NCI-H1105 treated with DMSO at 0.1 percent for 48 hours (cell line): ENCODE measurements around the gene OR10S1.
"Not testable (repeated sequence)": the region's sequence is repeated elsewhere in the genome, so short reads cannot be mapped to it uniquely, and the experiment has no call there.

ENCODE experiments used
- DNase-seq: peaks from one replicate; lab custom pipeline; 2025; lab: John Stamatoyannopoulos, UW

The OR10S1 gene, protein sequence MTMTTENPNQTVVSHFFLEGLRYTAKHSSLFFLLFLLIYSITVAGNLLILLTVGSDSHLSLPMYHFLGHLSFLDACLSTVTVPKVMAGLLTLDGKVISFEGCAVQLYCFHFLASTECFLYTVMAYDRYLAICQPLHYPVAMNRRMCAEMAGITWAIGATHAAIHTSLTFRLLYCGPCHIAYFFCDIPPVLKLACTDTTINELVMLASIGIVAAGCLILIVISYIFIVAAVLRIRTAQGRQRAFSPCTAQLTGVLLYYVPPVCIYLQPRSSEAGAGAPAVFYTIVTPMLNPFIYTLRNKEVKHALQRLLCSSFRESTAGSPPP

DNA sequence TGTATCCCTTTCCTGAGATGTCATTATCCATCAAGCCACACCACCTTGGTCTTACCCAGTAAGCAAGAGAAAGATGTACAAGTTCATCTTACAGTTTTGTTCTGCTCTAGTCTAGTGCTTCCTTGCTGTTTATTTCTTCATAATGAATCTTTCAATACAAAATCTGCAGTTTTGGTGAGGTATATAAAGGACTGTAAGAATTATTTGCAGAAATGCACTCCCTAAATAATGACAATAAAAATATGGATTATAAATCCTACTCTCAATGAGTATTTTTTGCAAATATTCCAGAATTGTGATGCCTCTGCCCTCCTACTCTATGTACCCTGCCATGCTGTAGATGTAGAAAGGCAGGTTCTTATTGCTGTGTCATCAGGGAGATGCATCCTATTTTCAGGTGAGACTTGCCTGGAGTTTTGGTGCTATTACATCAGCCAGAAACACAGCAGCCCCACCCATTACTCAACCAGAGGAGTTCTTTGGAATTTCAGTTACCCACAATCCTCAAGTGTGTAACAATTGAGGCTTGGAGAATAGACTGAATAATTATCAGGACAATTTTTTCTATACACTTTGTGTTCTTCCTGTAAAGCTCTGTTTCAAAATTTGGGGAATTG is at the start of gene OR10S1:
Gene OR10S1, minus strand, starts transcription at position 51 of the 617 bp plus-strand sequence. CDS start 117 bp downstream, outside the sequence.
- no peak for DNase-seq

DNA sequence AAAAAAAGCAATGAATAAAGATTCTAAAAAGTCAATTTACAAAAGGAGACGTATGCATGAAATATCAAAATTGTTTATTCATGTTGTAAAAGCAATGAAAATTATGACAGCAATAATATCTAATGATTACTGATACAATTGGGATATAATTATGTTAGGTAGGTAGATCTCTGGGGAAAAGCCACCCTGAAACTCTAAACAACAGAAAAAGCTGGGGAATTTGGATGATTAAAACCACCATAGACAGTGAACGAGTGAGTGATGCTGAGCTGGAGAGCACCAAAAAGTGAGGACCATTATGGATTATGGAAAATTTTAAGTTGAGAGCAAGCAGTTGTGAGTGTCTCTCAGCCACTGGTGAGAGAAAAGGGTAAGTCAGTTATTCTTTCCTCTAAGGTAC is 48.9 kb upstream of the OR10S1 start, which contains the start of gene OR10G8:
Gene OR10G8, plus strand, starts transcription at position 301 of the 400 bp plus-strand sequence. CDS start 2,825 bp downstream, outside the sequence.
- no peak for DNase-seq

GRCh38 chr11:124015837-124016236 is 38.3 kb upstream of the OR10S1 start:
- not testable (repeated sequence) for DNase-seq

DNA sequence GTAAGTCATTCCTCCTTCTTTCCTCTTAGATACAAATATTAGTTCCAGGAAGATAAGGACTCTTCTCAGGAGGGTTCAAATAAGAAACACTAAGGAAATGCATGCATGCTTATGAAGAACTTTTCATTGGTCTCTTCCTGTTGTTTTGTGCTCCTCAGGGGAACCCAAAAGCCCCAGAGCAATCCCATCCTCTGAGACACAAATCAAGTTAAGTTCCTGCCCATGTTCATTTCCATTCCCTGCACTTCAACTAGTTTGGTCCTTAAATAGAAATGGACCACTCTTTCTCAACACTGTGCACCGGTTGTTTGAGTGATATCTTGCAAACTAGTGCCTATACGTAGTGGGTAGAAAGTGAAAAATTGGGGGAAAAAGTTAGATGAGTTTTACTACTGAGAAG is 35.1 kb upstream of the OR10S1 start, which contains the start of gene OR10G4:
Gene OR10G4, plus strand, starts transcription at position 301 of the 400 bp plus-strand sequence. CDS start 2,578 bp downstream, outside the sequence.
- no peak for DNase-seq

DNA sequence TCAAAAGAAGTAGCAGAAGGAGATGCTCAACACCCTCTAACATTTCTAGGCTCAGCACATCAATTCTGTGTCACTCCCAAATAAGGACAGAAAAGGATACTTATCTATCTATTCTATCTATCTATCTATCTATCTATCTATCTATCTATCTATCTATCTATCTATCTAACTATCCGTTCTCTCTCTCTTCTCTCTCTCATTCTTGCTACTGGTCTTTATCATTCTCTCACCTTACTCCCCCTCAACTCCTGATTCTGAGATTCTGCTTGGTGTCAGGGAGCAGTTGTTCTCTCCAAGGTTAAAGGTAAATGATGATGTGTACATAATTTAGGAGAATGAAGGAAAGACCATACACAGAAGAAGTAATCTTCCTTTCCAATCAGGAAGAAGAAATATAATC is 17.5 kb upstream of the OR10S1 start, which contains the start of gene OR10G6:
Gene OR10G6, minus strand, starts transcription at position 43 of the 400 bp plus-strand sequence. Its CDS starts 0 bp downstream, at position 43.
- no peak for DNase-seq

DNA sequence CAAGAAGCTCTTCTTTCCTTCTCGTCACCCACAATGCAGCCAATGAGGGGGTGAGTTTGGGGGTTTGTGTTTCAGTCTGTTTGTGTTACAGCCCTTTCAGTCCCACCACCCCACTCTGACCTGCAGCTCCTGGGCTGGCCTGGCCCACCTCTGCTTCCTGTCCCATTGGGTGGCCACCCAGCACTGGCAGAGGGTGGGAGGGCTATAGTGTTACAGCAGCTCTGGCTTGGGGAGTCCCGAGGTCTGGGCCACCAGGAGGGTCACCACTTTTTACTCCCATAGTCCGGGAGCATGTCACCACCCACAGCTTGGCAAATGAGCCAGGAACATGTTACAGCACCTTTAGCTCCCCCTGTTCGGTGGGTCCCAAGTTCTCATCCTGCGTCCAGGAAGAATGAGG is 1.7 kb upstream of the OR10S1 start:
- DNase-seq: no peak

DNA sequence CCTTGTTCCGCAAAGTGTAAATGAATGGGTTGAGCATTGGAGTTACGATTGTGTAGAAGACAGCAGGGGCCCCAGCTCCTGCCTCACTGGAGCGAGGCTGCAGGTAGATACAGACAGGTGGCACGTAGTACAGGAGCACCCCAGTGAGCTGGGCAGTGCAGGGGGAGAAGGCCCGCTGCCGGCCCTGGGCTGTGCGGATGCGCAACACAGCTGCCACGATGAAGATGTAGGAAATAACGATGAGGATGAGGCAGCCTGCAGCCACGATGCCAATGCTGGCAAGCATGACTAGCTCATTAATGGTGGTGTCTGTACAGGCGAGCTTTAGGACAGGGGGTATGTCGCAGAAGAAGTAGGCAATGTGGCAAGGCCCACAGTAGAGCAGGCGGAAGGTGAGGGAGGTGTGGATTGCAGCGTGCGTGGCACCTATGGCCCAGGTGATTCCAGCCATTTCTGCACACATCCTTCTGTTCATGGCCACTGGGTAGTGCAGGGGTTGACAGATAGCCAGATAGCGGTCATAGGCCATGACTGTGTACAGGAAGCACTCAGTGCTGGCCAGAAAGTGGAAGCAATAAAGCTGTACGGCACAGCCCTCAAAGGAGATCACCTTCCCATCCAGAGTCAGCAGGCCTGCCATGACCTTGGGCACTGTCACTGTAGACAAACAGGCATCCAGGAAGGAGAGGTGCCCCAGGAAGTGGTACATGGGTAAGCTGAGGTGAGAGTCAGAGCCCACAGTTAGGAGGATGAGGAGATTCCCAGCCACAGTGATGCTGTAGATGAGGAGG is 616 bp downstream of the OR10S1 start:
- DNase-seq: no peak

DNA sequence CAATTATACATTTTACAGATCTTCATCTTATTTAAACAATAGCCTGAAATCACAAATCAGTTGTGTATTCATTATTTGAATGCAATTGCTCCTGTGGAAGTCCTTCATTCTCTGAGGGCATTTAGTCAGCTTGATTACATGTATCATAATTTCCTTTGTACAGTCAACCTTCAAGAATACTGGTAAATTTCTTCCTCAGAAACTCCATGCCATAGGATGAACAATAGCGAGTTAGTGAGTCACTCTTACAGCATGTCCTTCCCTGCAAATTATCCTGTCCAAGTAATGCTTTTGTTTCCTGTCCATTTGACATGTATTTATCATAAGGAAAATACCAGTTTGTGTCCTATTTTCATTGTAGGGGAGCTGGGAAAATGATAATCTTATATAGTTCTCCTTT is 3.8 kb downstream of the OR10S1 start:
- DNase-seq: no peak

DNA sequence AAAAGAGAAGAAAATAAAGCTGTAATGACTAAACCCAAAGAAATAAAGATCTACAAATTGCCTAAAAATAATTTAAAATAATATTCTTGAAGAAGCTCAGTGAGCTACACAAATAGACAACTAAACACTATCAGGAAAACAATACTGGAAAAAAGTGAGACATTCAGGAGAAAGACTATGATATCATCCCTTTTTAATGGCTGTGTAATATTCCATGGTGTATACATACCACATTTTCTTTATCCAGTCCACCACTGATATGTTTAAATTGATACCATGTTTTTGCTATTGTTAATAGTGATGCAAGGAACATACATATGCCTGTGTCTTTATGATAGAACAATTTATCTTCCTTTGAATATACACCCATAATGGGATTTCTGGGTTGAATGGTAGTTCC is 20.8 kb downstream of the OR10S1 start:
- no peak for DNase-seq

GRCh38 chr11:123945132-123945531 is 32.4 kb downstream of the OR10S1 start:
- DNase-seq: no peak

GRCh38 chr11:123943738-123944137 is 33.8 kb downstream of the OR10S1 start, which contains the start of gene OR6T1:
Gene OR6T1, minus strand, starts transcription at chr11:123943838. Its CDS starts 0 bp downstream, at chr11:123943838.
- no peak for DNase-seq

- DNase-seq: no peak
Measured at GRCh38 chr11:123942413-123942812, 35.2 kb downstream of the OR10S1 start.

DNA sequence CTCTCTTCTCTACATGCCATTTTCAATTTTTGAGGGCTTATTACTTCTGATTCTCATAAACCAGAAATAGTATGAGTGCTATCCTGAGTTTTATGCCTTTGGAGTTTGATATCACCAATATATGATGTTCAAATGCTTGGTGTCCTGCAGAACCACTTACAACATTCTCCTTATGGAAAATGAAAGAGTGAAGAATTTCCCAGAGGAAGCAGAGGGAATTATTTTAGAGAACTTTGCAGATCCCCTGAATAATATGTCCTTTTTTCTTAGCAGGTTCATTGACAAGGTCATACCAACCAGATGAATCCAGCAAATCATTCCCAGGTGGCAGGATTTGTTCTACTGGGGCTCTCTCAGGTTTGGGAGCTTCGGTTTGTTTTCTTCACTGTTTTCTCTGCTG is 38.3 kb downstream of the OR10S1 start, which contains the start of gene OR4D5:
Gene OR4D5, plus strand, starts transcription at position 301 of the 400 bp plus-strand sequence. Its CDS starts 0 bp downstream, at position 301.
- DNase-seq: no peak
